HepG2 (cell line): Measurements from ENCODE around the gene GUCY2D. TPM values are rescaled to one million over a fixed set of nuclear protein-coding genes. Genes with fewer than 3 reads are reported as not detected.

Experiments
- GABPB1 ChIP-seq: IDR thresholded peaks from 2 replicates; pipeline ENCODE4 v1.6.1; 2016; ENCODE audit warnings: mild to moderate bottlenecking, missing genetic modification reagents, moderate library complexity, missing compliant biosample characterization
- HOXA7 ChIP-seq: sonication (generic); formaldehyde crosslinking; IDR thresholded peaks from 2 replicates; pipeline ENCODE4 v1.8.1; 2022; ENCODE audit warnings: mild to moderate bottlenecking, missing genetic modification reagents, moderate library complexity
- NCOA5 ChIP-seq: sonication (generic); formaldehyde crosslinking; IDR thresholded peaks from 2 replicates; pipeline ENCODE4 v1.4.0; 2020; ENCODE audit warnings: missing genetic modification reagents
- SOX13 ChIP-seq, 3 experiments: fragments of 450-650 bp in 1 of 3; sonication (generic) in 1 of 3; formaldehyde crosslinking in 1 of 3; IDR thresholded peaks in 2 of 3; conservative IDR thresholded peaks in 1 of 3; 2 replicates each; pipeline versions ENCODE4 v1.5.0 to v1.6.1; 2016 to 2020; ENCODE audit warnings: antibody characterized with exemption in 1 of 3, mild to moderate bottlenecking in 1 of 3, missing compliant biosample characterization in 1 of 3, missing genetic modification reagents in 1 of 3, moderate library complexity in 1 of 3
- STAT5B ChIP-seq: sonication (generic); formaldehyde crosslinking; IDR thresholded peaks from 2 replicates; pipeline ENCODE4 v1.4.0; 2020; ENCODE audit warnings: missing genetic modification reagents
- ZIK1 ChIP-seq: sonication (generic); formaldehyde crosslinking; IDR thresholded peaks from 2 replicates; pipeline ENCODE4 v1.5.0; 2020; ENCODE audit warnings: mild to moderate bottlenecking, low read depth, missing genetic modification reagents, borderline replicate concordance
- ZNF224 ChIP-seq: sonication (generic); formaldehyde crosslinking; IDR thresholded peaks from 2 replicates; pipeline ENCODE4 v1.5.0; 2020; ENCODE audit warnings: mild to moderate bottlenecking, missing genetic modification reagents
- ZNF546 ChIP-seq: sonication (generic); formaldehyde crosslinking; conservative IDR thresholded peaks from 2 replicates; pipeline ENCODE4 v1.8.1; 2023; ENCODE audit warnings: mild to moderate bottlenecking, missing genetic modification reagents
- ZNF660 ChIP-seq: sonication (generic); formaldehyde crosslinking; IDR thresholded peaks from 2 replicates; pipeline ENCODE4 v1.5.1; 2020; ENCODE audit warnings: mild to moderate bottlenecking, low read depth, missing genetic modification reagents, borderline replicate concordance
- ZSCAN21 ChIP-seq: sonication (generic); formaldehyde crosslinking; IDR thresholded peaks from 2 replicates; pipeline ENCODE4 v1.8.0; 2022; ENCODE audit warnings: mild to moderate bottlenecking, missing genetic modification reagents, moderate library complexity, borderline replicate concordance
- polyA plus RNA-seq, 8 experiments: library from polyadenylated mRNA; depleted of rRNA in 3 of 8; stranded (reverse) in 7 of 8; unstranded in 1 of 8; fragments of >200 nt; fragmentation: Illumina TruSeq in 4 of 8; extraction: Trizol in 4 of 8; gene quantifications; 2 replicates each; pipeline versions ENCODE4 v1.2.1 to v1.2.3, GENCODE V29; 2011 to 2016; ENCODE audit warnings: low read depth in 4 of 8, missing spikeins in 1 of 8, mixed read lengths in 1 of 8; ENCODE audit not compliant: insufficient read depth in 1 of 8
- total RNA-seq, 5 experiments: library from RNA; depleted of rRNA; stranded (reverse); fragments of >200 nt; fragmentation: Illumina TruSeq; extraction: Trizol; gene quantifications; 2 replicates each; pipeline ENCODE4 v1.2.3, GENCODE V29; 2016; ENCODE audit warnings: low read depth in 1 of 5
- TF ChIP-seq, protein P1 (sequence below): sonication (generic); formaldehyde crosslinking; IDR thresholded peaks from 2 replicates; pipeline ENCODE4 v1.5.0; 2020; ENCODE audit warnings: mild to moderate bottlenecking, missing genetic modification reagents
- TF ChIP-seq, protein P2 (sequence below): sonication (generic); formaldehyde crosslinking; IDR thresholded peaks from 2 replicates; pipeline ENCODE4 v1.5.1; 2020; ENCODE audit warnings: mild to moderate bottlenecking, missing genetic modification reagents, borderline replicate concordance
- TF ChIP-seq, protein P3 (sequence below): sonication (generic); formaldehyde crosslinking; IDR thresholded peaks from 2 replicates; pipeline ENCODE4 v1.5.1; 2020; ENCODE audit warnings: missing genetic modification reagents, mild to moderate bottlenecking, borderline replicate concordance
- TF ChIP-seq, protein P4 (sequence below): sonication (generic); formaldehyde crosslinking; IDR thresholded peaks from 2 replicates; pipeline ENCODE4 v1.5.1; 2020; ENCODE audit warnings: mild to moderate bottlenecking, missing genetic modification reagents, borderline replicate concordance
- TF ChIP-seq, protein P5 (sequence below): sonication (generic); formaldehyde crosslinking; conservative IDR thresholded peaks from 2 replicates; pipeline ENCODE4 v1.8.1; 2023; ENCODE audit warnings: missing genetic modification reagents

GUCY2D gene
- total and polyA plus RNA-seq, 2 of the 13 experiments (the other 11 are each of a cell fraction or from before 2014, with no cell fraction given): not detected

DNA sequence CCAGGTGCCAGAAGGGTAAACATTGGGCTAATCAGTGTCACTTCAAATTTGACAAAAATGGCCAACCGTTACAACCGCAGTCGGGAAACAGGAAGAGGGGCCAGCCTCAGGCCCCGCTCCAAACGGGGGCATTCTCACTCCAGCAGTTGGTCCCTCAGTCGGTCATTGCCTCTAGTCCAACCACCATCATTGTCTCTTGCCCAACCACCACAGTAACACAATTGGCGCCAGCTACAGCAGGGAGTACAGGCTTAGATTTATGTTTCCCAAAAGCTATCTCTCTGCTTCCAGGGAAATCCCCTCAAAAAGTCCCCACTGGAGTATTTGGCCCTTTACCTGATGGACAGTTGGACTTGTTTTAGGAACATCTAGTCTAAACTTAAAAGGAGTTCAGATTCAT is 56.7 kb downstream of the GUCY2D start (continued):
- TF ChIP-seq, protein P1, sequence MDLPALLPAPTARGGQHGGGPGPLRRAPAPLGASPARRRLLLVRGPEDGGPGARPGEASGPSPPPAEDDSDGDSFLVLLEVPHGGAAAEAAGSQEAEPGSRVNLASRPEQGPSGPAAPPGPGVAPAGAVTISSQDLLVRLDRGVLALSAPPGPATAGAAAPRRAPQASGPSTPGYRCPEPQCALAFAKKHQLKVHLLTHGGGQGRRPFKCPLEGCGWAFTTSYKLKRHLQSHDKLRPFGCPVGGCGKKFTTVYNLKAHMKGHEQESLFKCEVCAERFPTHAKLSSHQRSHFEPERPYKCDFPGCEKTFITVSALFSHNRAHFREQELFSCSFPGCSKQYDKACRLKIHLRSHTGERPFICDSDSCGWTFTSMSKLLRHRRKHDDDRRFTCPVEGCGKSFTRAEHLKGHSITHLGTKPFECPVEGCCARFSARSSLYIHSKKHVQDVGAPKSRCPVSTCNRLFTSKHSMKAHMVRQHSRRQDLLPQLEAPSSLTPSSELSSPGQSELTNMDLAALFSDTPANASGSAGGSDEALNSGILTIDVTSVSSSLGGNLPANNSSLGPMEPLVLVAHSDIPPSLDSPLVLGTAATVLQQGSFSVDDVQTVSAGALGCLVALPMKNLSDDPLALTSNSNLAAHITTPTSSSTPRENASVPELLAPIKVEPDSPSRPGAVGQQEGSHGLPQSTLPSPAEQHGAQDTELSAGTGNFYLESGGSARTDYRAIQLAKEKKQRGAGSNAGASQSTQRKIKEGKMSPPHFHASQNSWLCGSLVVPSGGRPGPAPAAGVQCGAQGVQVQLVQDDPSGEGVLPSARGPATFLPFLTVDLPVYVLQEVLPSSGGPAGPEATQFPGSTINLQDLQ (CRISPR knock-in tag): no peak
- TF ChIP-seq GABPB1 (CRISPR knock-in tag) (no peak), ZNF546 (CRISPR knock-in tag) (0 out of 2 replicates have a peak, but pooled peaks have one; percentile 10), ZIK1 (CRISPR knock-in tag) (no peak), SOX13 (IDR thresholded peaks at IDR 0.05) (no peak), SOX13 (CRISPR knock-in tag; conservative IDR thresholded peaks at IDR 0.05 in 1 of 2, IDR thresholded peaks at IDR 0.05 in 1 of 2) (no peak), ZSCAN21 (CRISPR knock-in tag) (no peak), STAT5B (CRISPR knock-in tag) (no peak), ZNF660 (CRISPR knock-in tag) (no peak), HOXA7 (no peak), NCOA5 (CRISPR knock-in tag) (no peak), ZNF224 (CRISPR knock-in tag) (no peak)
- TF ChIP-seq, protein P2, sequence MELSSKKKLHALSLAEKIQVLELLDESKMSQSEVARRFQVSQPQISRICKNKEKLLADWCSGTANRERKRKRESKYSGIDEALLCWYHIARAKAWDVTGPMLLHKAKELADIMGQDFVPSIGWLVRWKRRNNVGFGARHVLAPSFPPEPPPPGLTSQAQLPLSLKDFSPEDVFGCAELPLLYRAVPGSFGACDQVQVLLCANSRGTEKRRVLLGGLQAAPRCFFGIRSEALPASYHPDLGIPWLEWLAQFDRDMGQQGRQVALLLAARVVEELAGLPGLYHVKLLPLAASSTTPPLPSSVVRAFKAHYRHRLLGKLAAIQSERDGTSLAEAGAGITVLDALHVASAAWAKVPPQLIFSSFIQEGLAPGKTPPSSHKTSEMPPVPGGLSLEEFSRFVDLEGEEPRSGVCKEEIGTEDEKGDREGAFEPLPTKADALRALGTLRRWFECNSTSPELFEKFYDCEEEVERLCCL (CRISPR knock-in tag): no peak
- TF ChIP-seq, protein P3, sequence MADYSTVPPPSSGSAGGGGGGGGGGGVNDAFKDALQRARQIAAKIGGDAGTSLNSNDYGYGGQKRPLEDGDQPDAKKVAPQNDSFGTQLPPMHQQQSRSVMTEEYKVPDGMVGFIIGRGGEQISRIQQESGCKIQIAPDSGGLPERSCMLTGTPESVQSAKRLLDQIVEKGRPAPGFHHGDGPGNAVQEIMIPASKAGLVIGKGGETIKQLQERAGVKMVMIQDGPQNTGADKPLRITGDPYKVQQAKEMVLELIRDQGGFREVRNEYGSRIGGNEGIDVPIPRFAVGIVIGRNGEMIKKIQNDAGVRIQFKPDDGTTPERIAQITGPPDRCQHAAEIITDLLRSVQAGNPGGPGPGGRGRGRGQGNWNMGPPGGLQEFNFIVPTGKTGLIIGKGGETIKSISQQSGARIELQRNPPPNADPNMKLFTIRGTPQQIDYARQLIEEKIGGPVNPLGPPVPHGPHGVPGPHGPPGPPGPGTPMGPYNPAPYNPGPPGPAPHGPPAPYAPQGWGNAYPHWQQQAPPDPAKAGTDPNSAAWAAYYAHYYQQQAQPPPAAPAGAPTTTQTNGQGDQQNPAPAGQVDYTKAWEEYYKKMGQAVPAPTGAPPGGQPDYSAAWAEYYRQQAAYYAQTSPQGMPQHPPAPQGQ (CRISPR knock-in tag): no peak
- TF ChIP-seq, protein P4, sequence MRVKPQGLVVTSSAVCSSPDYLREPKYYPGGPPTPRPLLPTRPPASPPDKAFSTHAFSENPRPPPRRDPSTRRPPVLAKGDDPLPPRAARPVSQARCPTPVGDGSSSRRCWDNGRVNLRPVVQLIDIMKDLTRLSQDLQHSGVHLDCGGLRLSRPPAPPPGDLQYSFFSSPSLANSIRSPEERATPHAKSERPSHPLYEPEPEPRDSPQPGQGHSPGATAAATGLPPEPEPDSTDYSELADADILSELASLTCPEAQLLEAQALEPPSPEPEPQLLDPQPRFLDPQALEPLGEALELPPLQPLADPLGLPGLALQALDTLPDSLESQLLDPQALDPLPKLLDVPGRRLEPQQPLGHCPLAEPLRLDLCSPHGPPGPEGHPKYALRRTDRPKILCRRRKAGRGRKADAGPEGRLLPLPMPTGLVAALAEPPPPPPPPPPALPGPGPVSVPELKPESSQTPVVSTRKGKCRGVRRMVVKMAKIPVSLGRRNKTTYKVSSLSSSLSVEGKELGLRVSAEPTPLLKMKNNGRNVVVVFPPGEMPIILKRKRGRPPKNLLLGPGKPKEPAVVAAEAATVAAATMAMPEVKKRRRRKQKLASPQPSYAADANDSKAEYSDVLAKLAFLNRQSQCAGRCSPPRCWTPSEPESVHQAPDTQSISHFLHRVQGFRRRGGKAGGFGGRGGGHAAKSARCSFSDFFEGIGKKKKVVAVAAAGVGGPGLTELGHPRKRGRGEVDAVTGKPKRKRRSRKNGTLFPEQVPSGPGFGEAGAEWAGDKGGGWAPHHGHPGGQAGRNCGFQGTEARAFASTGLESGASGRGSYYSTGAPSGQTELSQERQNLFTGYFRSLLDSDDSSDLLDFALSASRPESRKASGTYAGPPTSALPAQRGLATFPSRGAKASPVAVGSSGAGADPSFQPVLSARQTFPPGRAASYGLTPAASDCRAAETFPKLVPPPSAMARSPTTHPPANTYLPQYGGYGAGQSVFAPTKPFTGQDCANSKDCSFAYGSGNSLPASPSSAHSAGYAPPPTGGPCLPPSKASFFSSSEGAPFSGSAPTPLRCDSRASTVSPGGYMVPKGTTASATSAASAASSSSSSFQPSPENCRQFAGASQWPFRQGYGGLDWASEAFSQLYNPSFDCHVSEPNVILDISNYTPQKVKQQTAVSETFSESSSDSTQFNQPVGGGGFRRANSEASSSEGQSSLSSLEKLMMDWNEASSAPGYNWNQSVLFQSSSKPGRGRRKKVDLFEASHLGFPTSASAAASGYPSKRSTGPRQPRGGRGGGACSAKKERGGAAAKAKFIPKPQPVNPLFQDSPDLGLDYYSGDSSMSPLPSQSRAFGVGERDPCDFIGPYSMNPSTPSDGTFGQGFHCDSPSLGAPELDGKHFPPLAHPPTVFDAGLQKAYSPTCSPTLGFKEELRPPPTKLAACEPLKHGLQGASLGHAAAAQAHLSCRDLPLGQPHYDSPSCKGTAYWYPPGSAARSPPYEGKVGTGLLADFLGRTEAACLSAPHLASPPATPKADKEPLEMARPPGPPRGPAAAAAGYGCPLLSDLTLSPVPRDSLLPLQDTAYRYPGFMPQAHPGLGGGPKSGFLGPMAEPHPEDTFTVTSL (CRISPR knock-in tag): no peak
- TF ChIP-seq, protein P5, sequence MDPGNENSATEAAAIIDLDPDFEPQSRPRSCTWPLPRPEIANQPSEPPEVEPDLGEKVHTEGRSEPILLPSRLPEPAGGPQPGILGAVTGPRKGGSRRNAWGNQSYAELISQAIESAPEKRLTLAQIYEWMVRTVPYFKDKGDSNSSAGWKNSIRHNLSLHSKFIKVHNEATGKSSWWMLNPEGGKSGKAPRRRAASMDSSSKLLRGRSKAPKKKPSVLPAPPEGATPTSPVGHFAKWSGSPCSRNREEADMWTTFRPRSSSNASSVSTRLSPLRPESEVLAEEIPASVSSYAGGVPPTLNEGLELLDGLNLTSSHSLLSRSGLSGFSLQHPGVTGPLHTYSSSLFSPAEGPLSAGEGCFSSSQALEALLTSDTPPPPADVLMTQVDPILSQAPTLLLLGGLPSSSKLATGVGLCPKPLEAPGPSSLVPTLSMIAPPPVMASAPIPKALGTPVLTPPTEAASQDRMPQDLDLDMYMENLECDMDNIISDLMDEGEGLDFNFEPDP (CRISPR knock-in tag): no peak
